HL-60/S4 treated with phorbol 12-myristate 13-acetate at 8.2 ng/mL for 4 days and 3 days (cell line): ENCODE results near the gene TMEM62.

Experiments
- in situ Hi-C: fragments of 300-500 bp; cut with MboI; formaldehyde crosslinking; loops from 2 replicates; pipeline ENCODE4 v1.15.0; 2022; ENCODE audit warnings: low sequenced_read_pairs

The TMEM62 gene

GRCh38 chr15:43226436-43227305 lies 93.3 kb downstream of the TMEM62 start:
- in situ Hi-C loops = no loop called here

- in situ Hi-C loops = no loop called here
These were observed 96.6 kb downstream of the TMEM62 start for GRCh38 chr15:43229977-43230376.

DNA sequence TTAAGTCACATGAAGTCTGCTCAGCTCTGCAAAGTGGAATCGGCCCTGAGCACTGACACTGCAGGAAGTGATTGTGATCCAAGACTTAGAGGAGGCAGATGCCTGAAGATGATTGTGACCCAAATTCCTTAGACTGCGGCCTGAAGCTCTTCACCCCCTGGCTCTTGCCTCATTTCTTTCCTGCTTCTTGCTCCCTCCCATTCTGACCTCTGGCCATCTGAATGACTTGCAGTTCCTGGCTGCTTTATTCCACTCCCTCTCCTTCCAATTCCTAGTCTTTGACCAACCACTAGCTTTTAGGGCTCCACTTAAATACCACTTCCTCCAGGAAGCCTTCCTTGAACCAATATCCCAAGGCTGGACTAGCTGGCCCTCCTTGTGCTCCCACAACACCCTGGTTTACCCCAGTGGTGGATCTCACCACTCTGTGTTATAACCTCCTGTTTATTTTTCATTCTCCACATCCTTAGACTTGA lies 97.3 kb downstream of the TMEM62 start:
- in situ Hi-C loops = no loop called here

DNA sequence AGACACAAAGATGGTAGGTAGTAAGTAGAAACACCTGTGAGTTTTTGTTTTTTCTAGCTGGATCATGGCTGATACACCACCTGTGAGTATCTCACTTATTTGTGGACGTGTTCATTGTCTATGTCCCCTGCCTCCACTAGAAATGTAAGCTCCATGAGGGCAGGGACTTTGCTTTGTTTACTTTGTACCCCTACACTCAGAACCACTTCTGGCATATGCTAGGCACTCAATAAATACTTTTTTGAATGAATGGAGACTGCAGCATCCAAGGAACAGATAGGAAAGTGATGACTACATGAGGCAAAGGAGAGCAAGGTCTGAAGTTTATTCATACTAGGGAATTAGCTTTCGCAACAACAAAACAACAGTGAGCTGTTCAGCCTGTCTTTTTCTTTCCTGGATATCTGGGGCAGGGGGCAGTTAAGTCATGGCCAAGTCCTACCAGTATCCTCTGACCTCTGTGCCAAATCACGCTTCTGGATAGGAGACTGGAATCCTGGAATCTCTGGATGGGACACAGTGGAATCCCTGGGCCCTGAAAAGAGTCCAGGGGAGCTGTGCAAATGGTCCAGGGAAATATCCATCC lies 99.0 kb downstream of the TMEM62 start:
- in situ Hi-C loops = no loop called here
